GM19023 (cell line): ENCODE measurements around the gene C3orf33.

ENCODE experiments used
- ATAC-seq: cut with Tn5 transposase; IDR thresholded peaks from one replicate; pipeline ENCODE4 v1.9.1; 2021; ENCODE audit warnings: mild to moderate bottlenecking, moderate library complexity; ENCODE audit not compliant: unreplicated experiment

C3orf33 gene

GRCh38 chr3:155790272-155790925, 15.7 kb downstream of the C3orf33 start:
- ATAC-seq = no peak

GRCh38 chr3:155785662-155786295, 20.3 kb downstream of the C3orf33 start:
- no peak for ATAC-seq

- no peak for ATAC-seq
Measured at GRCh38 chr3:155782390-155782953, 23.6 kb downstream of the C3orf33 start.

- no peak for ATAC-seq
Measured at GRCh38 chr3:155780291-155780690, 25.8 kb downstream of the C3orf33 start.

DNA sequence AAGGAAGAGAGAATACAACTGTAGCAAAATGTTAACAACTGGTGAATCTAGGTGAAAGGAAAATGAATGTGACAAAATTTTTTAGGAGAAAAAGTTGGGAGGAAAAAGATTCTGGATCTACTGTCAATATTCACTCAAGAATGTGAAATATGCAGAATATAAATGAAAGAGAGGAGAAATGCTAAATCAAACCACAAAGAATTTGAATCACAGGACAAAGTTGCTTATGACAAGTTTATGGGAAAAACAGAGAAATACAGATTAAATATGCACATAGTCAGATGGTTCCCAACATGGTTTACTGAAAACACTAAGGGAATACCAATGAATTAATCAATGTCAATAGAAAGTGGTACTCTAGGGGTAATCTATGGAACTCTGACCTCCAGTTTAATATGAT, 27.6 kb downstream of the C3orf33 start:
- ATAC-seq = no peak

- no peak for ATAC-seq
Measured at GRCh38 chr3:155772801-155773200, 33.3 kb downstream of the C3orf33 start.

GRCh38 chr3:155771126-155771525, 35.0 kb downstream of the C3orf33 start:
- ATAC-seq = no peak

- no peak for ATAC-seq
Measured at GRCh38 chr3:155766206-155766605, 39.9 kb downstream of the C3orf33 start.

- ATAC-seq = no peak
Measured at GRCh38 chr3:155763870-155764463, 42.1 kb downstream of the C3orf33 start.

- no peak for ATAC-seq
Measured at GRCh38 chr3:155760653-155761052, 45.4 kb downstream of the C3orf33 start.

- no peak for ATAC-seq
Measured at GRCh38 chr3:155757577-155757976, 48.5 kb downstream of the C3orf33 start.

- ATAC-seq = no peak
Measured at GRCh38 chr3:155753038-155753639, 52.9 kb downstream of the C3orf33 start.

- no peak for ATAC-seq
Measured at GRCh38 chr3:155748611-155749365, 57.3 kb downstream of the C3orf33 start.

GRCh38 chr3:155747946-155748290, 58.2 kb downstream of the C3orf33 start:
- ATAC-seq = no peak

DNA sequence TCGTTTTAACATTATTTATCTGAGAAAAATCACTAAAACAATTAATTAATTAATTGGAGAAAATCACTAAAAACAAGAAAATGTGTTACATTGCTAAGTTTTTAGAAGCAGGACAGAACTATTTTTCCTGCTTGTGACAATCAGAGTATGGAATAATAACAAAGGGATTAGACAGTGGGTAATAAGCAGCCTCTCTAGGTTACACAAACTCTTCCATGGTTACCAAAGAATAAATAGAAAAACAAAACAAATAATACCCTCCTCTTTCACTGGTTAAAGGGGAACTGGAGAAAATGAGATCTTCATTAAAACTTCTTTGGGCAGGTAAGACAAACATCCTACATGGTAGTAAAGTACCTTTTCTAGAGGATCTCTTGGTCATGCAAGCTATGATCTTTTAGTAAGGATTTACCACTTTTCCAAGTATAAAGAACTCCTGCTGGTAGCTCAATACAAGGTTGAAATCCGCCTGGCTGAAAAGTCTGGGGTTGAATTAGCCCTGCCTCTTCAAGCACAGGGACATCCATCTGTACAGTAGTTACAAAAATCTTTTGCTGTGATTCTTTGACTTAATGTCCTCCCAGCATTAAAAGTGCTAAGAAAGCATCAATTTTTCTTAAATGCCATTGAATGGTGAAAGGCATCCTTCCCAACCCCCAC, 58.7 kb downstream of the C3orf33 start:
- no peak for ATAC-seq

DNA sequence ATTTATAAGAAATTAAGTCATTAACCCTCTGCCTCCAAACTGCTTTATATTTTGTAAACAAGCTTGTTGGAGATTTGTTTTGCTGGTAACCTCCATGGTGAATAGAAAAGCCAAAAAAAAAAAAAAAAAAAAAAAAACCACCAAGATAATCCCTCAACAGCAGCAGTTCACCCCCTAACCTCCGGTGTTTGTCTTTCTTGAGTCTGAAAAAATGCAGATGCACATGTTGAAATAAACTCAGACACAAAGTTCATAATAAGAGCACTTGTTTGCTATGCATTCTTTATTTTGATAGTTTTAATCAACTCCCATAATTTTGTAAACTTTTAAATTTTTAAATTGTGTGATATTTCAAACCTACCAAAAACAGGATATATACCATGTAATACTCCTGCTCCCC, 59.4 kb downstream of the C3orf33 start:
- no peak for ATAC-seq

DNA sequence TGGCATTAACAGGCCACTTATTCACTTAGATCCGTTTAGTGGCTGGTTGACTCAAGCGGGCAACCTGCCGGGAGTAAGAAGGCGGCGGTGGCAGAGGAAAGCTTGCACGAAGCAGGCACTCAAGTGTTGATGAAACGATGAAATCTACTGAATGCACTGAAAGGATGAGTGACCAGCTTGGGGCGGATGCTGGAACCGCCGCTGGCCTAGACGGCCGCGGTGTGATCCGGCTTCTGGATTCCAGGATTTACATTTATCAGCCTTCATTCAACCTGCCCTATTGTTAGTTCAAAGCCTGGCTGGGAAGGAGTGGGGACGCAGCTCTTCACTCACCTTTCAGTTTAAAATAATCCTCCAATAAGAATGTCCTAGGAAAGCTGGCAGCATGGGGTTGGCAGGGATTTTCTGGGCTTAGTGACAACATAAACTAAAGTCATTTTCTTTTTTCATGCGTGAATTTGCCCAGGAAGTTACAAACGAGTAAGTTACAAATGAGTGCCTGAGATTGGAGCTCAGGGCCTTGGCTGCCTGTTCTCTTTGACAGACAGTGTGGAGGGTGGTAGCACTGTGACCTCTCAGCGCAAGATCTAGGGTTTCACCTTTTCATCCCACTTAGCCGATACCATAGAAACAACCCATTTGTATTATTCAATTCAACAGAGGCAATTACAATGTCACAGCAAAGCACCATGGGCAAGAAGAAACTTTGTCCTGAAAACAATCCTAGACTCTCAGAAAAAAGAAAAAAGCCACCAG, 60.1 kb downstream of the C3orf33 start:
- no peak for ATAC-seq

DNA sequence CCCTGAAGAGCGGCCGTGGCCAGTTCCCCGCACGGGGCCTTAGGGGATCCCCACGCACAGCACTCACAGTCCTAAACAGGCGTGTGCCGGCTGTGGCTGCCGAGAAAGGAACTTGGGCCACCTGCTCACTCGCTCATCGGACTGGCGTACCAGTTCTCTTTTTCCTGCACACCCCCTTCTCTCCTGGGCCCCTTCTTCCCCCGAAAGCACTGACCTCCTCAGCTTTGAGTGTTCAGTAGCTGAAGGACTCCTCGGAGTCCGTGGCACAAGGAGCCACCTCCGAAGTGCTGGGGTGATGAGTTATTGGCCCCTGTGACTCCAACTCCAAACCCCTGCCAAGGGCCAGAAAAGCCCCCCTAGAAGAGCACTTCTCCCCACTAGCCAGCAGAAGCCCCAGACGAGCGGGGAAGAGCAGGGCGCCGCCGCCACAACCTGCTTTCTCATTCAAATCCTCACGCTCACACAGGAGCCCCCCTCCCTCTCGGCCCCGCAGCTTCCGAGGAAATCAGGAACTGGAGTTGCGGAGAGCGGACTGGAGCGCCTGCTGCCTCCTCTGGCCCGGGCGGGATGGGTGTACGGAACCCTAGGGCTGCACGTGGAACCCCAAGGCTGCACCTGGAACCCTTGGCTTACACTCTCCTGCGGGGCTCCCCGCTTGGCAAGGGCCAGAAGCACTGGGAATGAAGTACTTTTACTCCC, 61.3 kb downstream of the C3orf33 start, which contains the start of gene PLCH1:
TSS of gene PLCH1 (minus strand) at position 446 of the 699 bp plus-strand sequence. CDS start 40,847 bp downstream, outside the sequence.
- peak; percentile 62 for ATAC-seq

- peak; percentile 38 for ATAC-seq
Measured at GRCh38 chr3:155744010-155744625, 62.0 kb downstream of the C3orf33 start.
